PFSK-1 (cell line): Measurements from ENCODE around the gene MEIOSIN.

Source experiments
- POLR2AphosphoS5 ChIP-seq: IDR thresholded peaks from 2 replicates; pipeline ENCODE4 v1.6.1; 2012; ENCODE audit warnings: low read depth, mild to moderate bottlenecking, control low read depth, low read length, moderate library complexity
- TAF1 ChIP-seq: IDR thresholded peaks from 2 replicates; pipeline ENCODE4 v1.6.1; 2012; ENCODE audit warnings: low read length, control low read depth, borderline replicate concordance; ENCODE audit not compliant: insufficient read depth

- TF ChIP-seq TAF1: no peak
- no peak for TF ChIP-seq POLR2AphosphoS5
Measured at GRCh38 chr19:45705710-45706415, 27.4 kb upstream of the MEIOSIN start.
